Hepatocyte (in vitro differentiated cells): ENCODE results near the gene TRRAP.

Experiments
- CTCF ChIP-seq: fragments of 200-600 bp; sonication (generic); IDR thresholded peaks from 2 replicates; pipeline ENCODE4 v1.5.1; 2016; ENCODE audit warnings: antibody characterized with exemption, mild to moderate bottlenecking; ENCODE audit not compliant: poor library complexity
- EZH2 ChIP-seq: fragments of 200-600 bp; sonication (generic); IDR thresholded peaks from 2 replicates; pipeline ENCODE4 v1.6.1; 2016; ENCODE audit warnings: antibody characterized with exemption, mild to moderate bottlenecking, borderline replicate concordance
- EZH2phosphoT487 ChIP-seq: fragments of 200-600 bp; sonication (generic); IDR thresholded peaks from one replicate; pipeline ENCODE4 v1.6.1; 2018; ENCODE audit warnings: antibody characterized with exemption, mild to moderate bottlenecking, low read depth, moderate library complexity; ENCODE audit not compliant: unreplicated experiment, severe bottlenecking

GRCh38 chr7:98988641-98989040 is 110.3 kb downstream of the TRRAP start:
- TF ChIP-seq CTCF, result no peak
- TF ChIP-seq EZH2, result no peak
- no peak for TF ChIP-seq EZH2phosphoT487
